H1 (cell line): ENCODE data around the gene CUEDC2. TPM values are rescaled to one million over a fixed set of nuclear protein-coding genes. Genes with fewer than 3 reads are reported as not detected.

ENCODE experiments used
- CTCF ChIA-PET: fragments of 300-600 bp; sonication (Branson Sonifier 250); formaldehyde crosslinking; loops from one replicate; lab custom pipeline; 2021; ENCODE audit not compliant: partially characterized antibody; lab: Charles Lee
- POLR2A ChIA-PET: fragments of 300-600 bp; sonication (Branson Sonifier 250); formaldehyde crosslinking; loops from one replicate; lab custom pipeline; 2021; ENCODE audit warnings: inconsistent platforms; ENCODE audit not compliant: partially characterized antibody; lab: Charles Lee
- DNase-seq, 2 experiments: peaks; one replicate each; pipeline versions ENCODE4 v3.0.0 to v3.0.0-alpha.2; 2010 to 2022; ENCODE audit warnings: low spot score in 2 of 2, low read depth in 1 of 2, mixed read lengths in 1 of 2
- FAIRE-seq: peaks from 2 replicates; lab custom pipeline; 2011; peaks lifted over from hg19 to GRCh38; lab: Jason Lieb, UNC
- H2AFZ ChIP-seq: 2 replicates; pipeline ENCODE4 v1.8.1; 2012; ENCODE audit warnings: low read length, inconsistent platforms
- H2AK5ac ChIP-seq: 2 replicates; pipeline ENCODE4 v1.6.1; 2013; ENCODE audit warnings: low read depth, low read length
- H2BK120ac ChIP-seq: replicated peaks from 2 replicates; pipeline ENCODE3; 2013; ENCODE audit warnings: low read depth, low read length, inconsistent platforms
- H2BK12ac ChIP-seq: 2 replicates; pipeline ENCODE4 v1.6.1; 2013; ENCODE audit warnings: low read depth, low read length
- H2BK15ac ChIP-seq: 2 replicates; pipeline ENCODE4 v1.6.1; 2013; ENCODE audit warnings: low read length
- H2BK20ac ChIP-seq: 2 replicates; pipeline ENCODE4 v1.6.1; 2013; ENCODE audit warnings: low read length
- H2BK5ac ChIP-seq: 2 replicates; pipeline ENCODE4 v1.6.1; 2013; ENCODE audit warnings: low read depth, low read length
- H3K14ac ChIP-seq: 2 replicates; pipeline ENCODE4 v1.6.1; 2013; ENCODE audit warnings: inconsistent platforms; ENCODE audit not compliant: insufficient read length
- H3K18ac ChIP-seq: 2 replicates; pipeline ENCODE4 v1.6.1; 2013; ENCODE audit warnings: low read length; ENCODE audit errors: extremely low read depth
- H3K23ac ChIP-seq: 2 replicates; pipeline ENCODE4 v1.6.1; 2013; ENCODE audit warnings: inconsistent platforms; ENCODE audit not compliant: insufficient read length
- H3K23me2 ChIP-seq: 2 replicates; pipeline ENCODE4 v1.6.1; 2013; ENCODE audit warnings: low read depth, low read length
- H3K27ac ChIP-seq: 2 replicates; pipeline ENCODE4 v1.6.1; 2011; ENCODE audit warnings: low read depth, low read length, inconsistent platforms
- H3K27me3 ChIP-seq, 4 experiments: replicated peaks in 1 of 4; 1 replicate in 1 of 4; 2 replicates in 3 of 4; pipeline versions ENCODE4 v1.6.1 to v1.8.1; 2011 to 2013; ENCODE audit warnings: low read length in 3 of 4, mild to moderate bottlenecking in 3 of 4, inconsistent platforms in 2 of 4, mixed read lengths in 2 of 4, moderate library complexity in 1 of 4; ENCODE audit not compliant: control insufficient read depth in 3 of 4, insufficient read depth in 3 of 4; ENCODE audit errors: extremely low read depth in 1 of 4
- H3K36me3 ChIP-seq, 4 experiments: 2 replicates each; pipeline versions ENCODE4 v1.6.1 to v1.8.1; 2011 to 2013; ENCODE audit warnings: mild to moderate bottlenecking in 4 of 4, low read length in 3 of 4, moderate library complexity in 2 of 4, control low read depth in 1 of 4, inconsistent platforms in 1 of 4; ENCODE audit not compliant: insufficient read depth in 4 of 4, control insufficient read depth in 2 of 4
- H3K4ac ChIP-seq: replicated peaks from 2 replicates; pipeline ENCODE3; 2013; ENCODE audit warnings: low read length, low read depth, mixed read lengths, inconsistent platforms; ENCODE audit not compliant: insufficient read length
- H3K4me1 ChIP-seq, 4 experiments: replicated peaks in 1 of 4; 1 replicate in 1 of 4; 2 replicates in 3 of 4; pipeline versions ENCODE4 v1.6.1 to v1.8.1; 2011 to 2013; ENCODE audit warnings: low read length in 3 of 4, inconsistent platforms in 2 of 4, mixed read lengths in 1 of 4; ENCODE audit not compliant: insufficient read depth in 4 of 4, control insufficient read depth in 3 of 4
- H3K4me2 ChIP-seq, 2 experiments: 2 replicates each; pipeline versions ENCODE4 v1.6.1 to v1.8.1; 2011 to 2013; ENCODE audit warnings: low read depth in 2 of 2, low read length in 2 of 2, control low read depth in 1 of 2, inconsistent platforms in 1 of 2, mild to moderate bottlenecking in 1 of 2; ENCODE audit not compliant: insufficient read depth in 1 of 2
- H3K4me3 ChIP-seq, 4 experiments: fragments of 200-600, 300-600 bp in 1 of 4; sonication (generic), shearing (Covaris generic), sonication (Bioruptor Twin) in 1 of 4; 2 replicates each; pipeline versions ENCODE4 v1.5.1 to v1.8.1; 2011 to 2016; ENCODE audit warnings: low read length in 4 of 4, low read depth in 3 of 4, control low read depth in 2 of 4, inconsistent platforms in 2 of 4, mild to moderate bottlenecking in 2 of 4, mixed read lengths in 1 of 4, moderate library complexity in 1 of 4; ENCODE audit not compliant: insufficient read depth in 2 of 4; ENCODE audit errors: extremely low read depth in 1 of 4
- H3K56ac ChIP-seq: replicated peaks from 2 replicates; pipeline ENCODE3; 2013; ENCODE audit warnings: low read depth, mild to moderate bottlenecking, mixed read lengths, low read length, inconsistent platforms; ENCODE audit not compliant: insufficient read length
- H3K79me1 ChIP-seq: 2 replicates; pipeline ENCODE4 v1.6.1; 2013; ENCODE audit warnings: low read depth, low read length, control low read depth
- H3K79me2 ChIP-seq, 2 experiments: 2 replicates each; pipeline versions ENCODE4 v1.6.1 to v1.8.1; 2012 to 2013; ENCODE audit warnings: low read length in 2 of 2, mild to moderate bottlenecking in 2 of 2, inconsistent platforms in 1 of 2; ENCODE audit not compliant: insufficient read depth in 2 of 2, control insufficient read depth in 1 of 2
- H3K9ac ChIP-seq, 4 experiments: replicated peaks in 1 of 4; 1 replicate in 1 of 4; 2 replicates in 3 of 4; pipeline versions ENCODE4 v1.6.1 to v1.8.1; 2011 to 2013; ENCODE audit warnings: low read depth in 3 of 4, low read length in 3 of 4, control low read depth in 2 of 4, mild to moderate bottlenecking in 2 of 4, moderate library complexity in 2 of 4, inconsistent platforms in 1 of 4; ENCODE audit errors: extremely low read depth in 1 of 4
- H3K9me3 ChIP-seq, 2 experiments: 2 replicates each; pipeline versions ENCODE4 v1.6.1 to v1.8.1; 2012 to 2013; ENCODE audit warnings: mild to moderate bottlenecking in 2 of 2, moderate library complexity in 2 of 2, control low read depth in 1 of 2, inconsistent platforms in 1 of 2, low read depth in 1 of 2, low read length in 1 of 2, mixed read lengths in 1 of 2; ENCODE audit not compliant: insufficient read depth in 2 of 2
- H4K20me1 ChIP-seq, 2 experiments: replicated peaks in 1 of 2; 2 replicates each; pipeline versions ENCODE3 to v1.8.1; 2011 to 2013; ENCODE audit warnings: inconsistent platforms in 2 of 2, low read length in 2 of 2, mild to moderate bottlenecking in 1 of 2; ENCODE audit not compliant: insufficient read depth in 2 of 2, control insufficient read depth in 1 of 2
- H4K5ac ChIP-seq: 2 replicates; pipeline ENCODE4 v1.6.1; 2013; ENCODE audit warnings: low read length, low read depth, mixed read lengths, inconsistent platforms; ENCODE audit not compliant: insufficient read length
- H4K8ac ChIP-seq: 2 replicates; pipeline ENCODE4 v1.8.0; 2013; ENCODE audit warnings: mild to moderate bottlenecking, moderate library complexity, low read length, inconsistent platforms; ENCODE audit not compliant: insufficient read depth; ENCODE audit errors: extremely low read depth
- H4K91ac ChIP-seq: replicated peaks from 2 replicates; pipeline ENCODE3; 2013; ENCODE audit warnings: low read length, mixed read lengths, inconsistent platforms; ENCODE audit not compliant: insufficient read length
- BACH1 ChIP-seq: IDR thresholded peaks from 2 replicates; pipeline ENCODE4 v1.6.1; 2012; ENCODE audit warnings: low read length, improper control_type of control experiment
- BRCA1 ChIP-seq: IDR thresholded peaks from 2 replicates; pipeline ENCODE4 v1.6.1; 2012; ENCODE audit warnings: low read depth, low read length, improper control_type of control experiment
- CBX5 ChIP-seq: fragments of 300-800, 300-1000 bp; sonication (generic); IDR thresholded peaks from 2 replicates; pipeline ENCODE4 v1.7.1; 2016; ENCODE audit warnings: antibody characterized with exemption, low read length, low read depth
- EP300 ChIP-seq, 2 experiments: IDR thresholded peaks; 1 replicate in 1 of 2; 2 replicates in 1 of 2; pipeline ENCODE4 v1.6.1; 2011 to 2012; ENCODE audit warnings: low read depth in 2 of 2, low read length in 2 of 2, mild to moderate bottlenecking in 2 of 2, borderline replicate concordance in 1 of 2, inconsistent platforms in 1 of 2, moderate library complexity in 1 of 2
- GTF2F1 ChIP-seq: IDR thresholded peaks from 2 replicates; pipeline ENCODE4 v1.6.1; 2012; ENCODE audit warnings: low read depth, low read length, improper control_type of control experiment, borderline replicate concordance
- KDM1A ChIP-seq: fragments of 200-600, 300-600 bp; sonication (generic); IDR thresholded peaks from 2 replicates; pipeline ENCODE4 v1.7.1; 2016; ENCODE audit warnings: mild to moderate bottlenecking, low read length, borderline replicate concordance
- PHF8 ChIP-seq: fragments of 200-600 bp; sonication (generic); conservative IDR thresholded peaks from 2 replicates; pipeline ENCODE4 v1.7.1; 2012; ENCODE audit warnings: low read depth, mild to moderate bottlenecking, inconsistent platforms, low read length, moderate library complexity
- POU5F1 ChIP-seq: IDR thresholded peaks from 2 replicates; pipeline ENCODE4 v1.6.1; 2011; ENCODE audit warnings: low read depth, mild to moderate bottlenecking, low read length, moderate library complexity
- RNF2 ChIP-seq: fragments of 200-900, 300-1000 bp; sonication (generic); IDR thresholded peaks from 2 replicates; pipeline ENCODE4 v1.7.1; 2016; ENCODE audit warnings: borderline replicate concordance, low read depth, mild to moderate bottlenecking, antibody characterized with exemption, low read length; ENCODE audit not compliant: poor library complexity, severe bottlenecking; ENCODE audit errors: missing control alignments
- SAP30 ChIP-seq: fragments of 300-600 bp; sonication (generic); IDR thresholded peaks from 2 replicates; pipeline ENCODE4 v1.7.1; 2012; ENCODE audit warnings: low read length, moderate library complexity, mild to moderate bottlenecking, inconsistent platforms; ENCODE audit not compliant: insufficient read depth, insufficient replicate concordance
- SIN3A ChIP-seq, 2 experiments: IDR thresholded peaks in 1 of 2; conservative IDR thresholded peaks in 1 of 2; 2 replicates each; pipeline ENCODE4 v1.6.1; 2011 to 2012; ENCODE audit warnings: low read length in 2 of 2, improper control_type of control experiment in 1 of 2, low read depth in 1 of 2, mild to moderate bottlenecking in 1 of 2
- TCF12 ChIP-seq: IDR thresholded peaks from 2 replicates; pipeline ENCODE4 v1.6.1; 2011; ENCODE audit warnings: low read depth, mild to moderate bottlenecking, low read length
- WGBS, 2 experiments: shearing (Covaris generic) in 1 of 2; methylation state at CpG; one replicate each; pipeline versions ENCODE4 v1.1.6 to v1.1.7; 2013 to 2015; ENCODE audit warnings: low lambda C conversion rate in 2 of 2, mixed read lengths in 2 of 2, inconsistent platforms in 1 of 2, low coverage in 1 of 2, missing lambda C conversion rate in 1 of 2; ENCODE audit not compliant: insufficient replicate concordance in 2 of 2, insufficient coverage in 1 of 2, insufficient read length in 1 of 2; ENCODE audit errors: extremely low coverage in 1 of 2, missing lambda C conversion rate in 1 of 2; 5-methylcytosine and 5-hydroxymethylcytosine counted together
- polyA plus RNA-seq, 7 experiments: library from polyadenylated mRNA; depleted of rRNA in 3 of 7; stranded (reverse) in 5 of 7; unstranded in 2 of 7; fragments of >200 nt in 5 of 7; fragments of 200-250 nt in 2 of 7; gene quantifications; 1 replicate in 5 of 7; 2 replicates in 1 of 7; 4 replicates in 1 of 7; pipeline versions ENCODE4 v1.2.1 to v1.2.3, GENCODE V29; 2011 to 2013; ENCODE audit warnings: missing spikeins in 2 of 7, mixed read lengths in 2 of 7
- total RNA-seq: library from RNA; stranded (reverse); fragmentation: NEBNext Ultra II Directional; extraction: Animal tissue kit (Norgen Biotek cat#: 25700); gene quantifications from 2 replicates; pipeline ENCODE4 v1.2.1, GENCODE V29; 2021
- TF ChIP-seq, protein P1 (sequence below): IDR thresholded peaks from 2 replicates; pipeline ENCODE4 v1.6.1; 2012; ENCODE audit warnings: inconsistent platforms

The CUEDC2 gene
- total and polyA plus RNA-seq, 2 of the 8 experiments (the other 6 are each of a cell fraction or from before 2014, with no cell fraction given), result 41.7 to 55.2 TPM

DNA sequence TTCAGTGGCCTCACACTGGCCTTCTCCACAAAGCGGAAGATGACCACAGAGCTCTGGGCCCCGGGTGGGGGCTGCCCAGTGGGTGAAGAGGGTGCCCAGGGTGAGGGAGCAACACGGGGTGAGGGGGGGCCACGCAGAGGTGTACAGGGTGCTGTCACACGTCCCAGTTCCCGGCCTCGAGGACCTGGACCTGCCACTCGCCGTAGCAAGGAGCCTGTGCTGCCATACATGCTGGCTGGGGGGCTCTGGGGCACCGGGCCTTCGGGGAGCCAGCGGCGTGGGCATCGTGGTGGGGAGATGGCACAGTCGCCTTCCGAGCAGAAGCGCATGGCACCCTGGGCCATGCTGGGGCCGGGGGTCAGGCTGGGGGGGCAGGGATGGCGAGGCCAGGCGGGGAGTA, 15.7 kb downstream of the CUEDC2 start:
- no peak overlapping the region for H4K91ac ChIP-seq
- no peak overlapping the region for H4K5ac ChIP-seq
- H2BK12ac ChIP-seq, result no peak overlapping the region
- no peak overlapping the region for H3K56ac ChIP-seq
- ChIA-PET POLR2A (interaction anchor here (1.7 kb wide), 1 partner anchor 34 kb away, joined by 4 read pairs; no protein-coding TSS in a partner anchor), CTCF (interaction anchor here (10.1 kb wide), 1 partner anchor 17 kb away, joined by 205 read pairs; the partner anchor contains the start of gene NFKB2)
- H3K14ac ChIP-seq, result no peak overlapping the region
- FAIRE-seq, result no peak
- H2AFZ ChIP-seq, result no peak overlapping the region
- no peak overlapping the region for H2BK20ac ChIP-seq
- peaks cover 27% of the 10 kb centered on the region for H3K23me2 ChIP-seq
- 91% methylated on average over 5 of the region's 20 CpGs; no CpG with 5 or more reads in 1 of the 2 experiments for WGBS, 2 experiments
- H2BK5ac ChIP-seq, result no peak overlapping the region
- no peak overlapping the region for H3K27ac ChIP-seq
- H3K4ac ChIP-seq, result no peak overlapping the region
- no peaks in the 10 kb centered on the region for H3K79me1 ChIP-seq
- no peak overlapping the region for H2BK15ac ChIP-seq
- no peak for DNase-seq
- H3K23ac ChIP-seq, result no peak overlapping the region
- H3K4me3 ChIP-seq, result no peak overlapping the region
- peaks cover 0 to 2% of the 10 kb centered on the region in 2 experiments for H4K20me1 ChIP-seq
- H3K27me3 ChIP-seq, result peaks cover 0 to 8% (median 8%) of the 10 kb centered on the region in 4 experiments; a peak in 4 of 7 replicates
- H3K4me1 ChIP-seq, result peaks cover 5 to 19% (median 9%) of the 10 kb centered on the region in 4 experiments
- H4K8ac ChIP-seq, result no peak overlapping the region
- no peak overlapping the region for H2BK120ac ChIP-seq
- H3K4me2 ChIP-seq, result no peak overlapping the region
- no peak overlapping the region for H2AK5ac ChIP-seq
- no peaks in the 10 kb centered on the region for H3K9me3 ChIP-seq
- H3K18ac ChIP-seq, result no peak overlapping the region
- no peaks in the 10 kb centered on the region for H3K36me3 ChIP-seq
- H3K9ac ChIP-seq, result no peak overlapping the region
- H3K79me2 ChIP-seq, result no peaks in the 10 kb centered on the region
- TF ChIP-seq BACH1 (no peak), POU5F1 (no peak), SIN3A (conservative IDR thresholded peaks at IDR 0.05 in 1 of 2, IDR thresholded peaks at IDR 0.05 in 1 of 2; ENCODE audit: low read depth in 1 of 2, low read length in 2 of 2) (no peak), PHF8 (no peak), EP300 (IDR thresholded peaks at IDR 0.05; ENCODE audit: borderline replicate concordance in 1 of 2, low read depth in 2 of 2, low read length in 2 of 2) (no peak), RNF2 (no peak), KDM1A (no peak), SAP30 (no peak), TCF12 (no peak), BRCA1 (no peak), GTF2F1 (no peak), CBX5 (no peak)
- TF ChIP-seq, protein P1, sequence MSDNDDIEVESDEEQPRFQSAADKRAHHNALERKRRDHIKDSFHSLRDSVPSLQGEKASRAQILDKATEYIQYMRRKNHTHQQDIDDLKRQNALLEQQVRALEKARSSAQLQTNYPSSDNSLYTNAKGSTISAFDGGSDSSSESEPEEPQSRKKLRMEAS, result no peak
